H4 (cell line): Measurements from ENCODE around the gene UQCRC2. TPM values are rescaled to one million over a fixed set of nuclear protein-coding genes. Genes with fewer than 3 reads are reported as not detected.
"Not testable (repeated sequence)": the region's sequence is repeated elsewhere in the genome, so short reads cannot be mapped to it uniquely, and the experiment has no call there.

Experiments used
- DNase-seq: peaks from one replicate; pipeline ENCODE4 v3.0.0-alpha.2; 2015; ENCODE audit warnings: low spot score
- total RNA-seq: library from RNA; depleted of rRNA; stranded (reverse); fragments of >200 nt; shearing (Covaris generic); gene quantifications from 2 replicates; pipeline ENCODE4 v1.2.3, GENCODE V29; 2014

UQCRC2 gene
- total RNA-seq, 1 experiment from 2014 or later = 162 TPM

GRCh38 chr16:21982108-21982507 is 28.9 kb downstream of the UQCRC2 start:
- no peak for DNase-seq

- no peak for DNase-seq
Observed at GRCh38 chr16:21984062-21984461, 30.9 kb downstream of the UQCRC2 start.

GRCh38 chr16:21985524-21985923 is 32.4 kb downstream of the UQCRC2 start:
- no peak for DNase-seq

GRCh38 chr16:21986692-21987246 is 33.6 kb downstream of the UQCRC2 start:
- DNase-seq = no peak

GRCh38 chr16:21987498-21987897 is 34.3 kb downstream of the UQCRC2 start:
- DNase-seq = no peak

GRCh38 chr16:21989133-21989532 is 36.0 kb downstream of the UQCRC2 start:
- no peak for DNase-seq

- no peak for DNase-seq
Observed at GRCh38 chr16:21989751-21990150, 36.6 kb downstream of the UQCRC2 start.

- DNase-seq = no peak
Observed at GRCh38 chr16:21990381-21990944, 37.3 kb downstream of the UQCRC2 start.

GRCh38 chr16:21991621-21992020 is 38.5 kb downstream of the UQCRC2 start:
- DNase-seq = no peak

- DNase-seq = no peak
Observed at GRCh38 chr16:21994856-21995465, 41.8 kb downstream of the UQCRC2 start.

- no peak for DNase-seq
Observed at GRCh38 chr16:21996923-21997696, 43.9 kb downstream of the UQCRC2 start.

GRCh38 chr16:21997697-21998480 is 44.7 kb downstream of the UQCRC2 start:
- DNase-seq = no peak

GRCh38 chr16:22001591-22001990 is 48.4 kb downstream of the UQCRC2 start:
- no peak for DNase-seq

- not testable (repeated sequence) for DNase-seq
Observed at GRCh38 chr16:22002047-22002446, 48.9 kb downstream of the UQCRC2 start.

GRCh38 chr16:22003195-22003594 is 50.0 kb downstream of the UQCRC2 start:
- DNase-seq = no peak

GRCh38 chr16:22004341-22004740 is 51.2 kb downstream of the UQCRC2 start:
- no peak for DNase-seq

GRCh38 chr16:22005746-22006145 is 52.6 kb downstream of the UQCRC2 start:
- no peak for DNase-seq

GRCh38 chr16:22006636-22007035 is 53.5 kb downstream of the UQCRC2 start:
- DNase-seq = no peak

- DNase-seq = no peak
Observed at GRCh38 chr16:22007159-22007508, 54.0 kb downstream of the UQCRC2 start.

- DNase-seq = peak; percentile 13
Observed at GRCh38 chr16:22007509-22008214, 54.5 kb downstream of the UQCRC2 start, which contains the start of gene MOSMO. Gene MOSMO, plus strand, starts transcription at chr16:22008111. Its CDS starts 191 bp downstream, at chr16:22008302.
